Measurements from ENCODE around the gene COA3. TPM values are rescaled to one million over a fixed set of nuclear protein-coding genes. Genes with fewer than 3 reads are reported as not detected.

The COA3 gene
- total RNA-seq, 4 donors from 2014 or later = 40.9 to 100 (median 51.8) TPM

DNA sequence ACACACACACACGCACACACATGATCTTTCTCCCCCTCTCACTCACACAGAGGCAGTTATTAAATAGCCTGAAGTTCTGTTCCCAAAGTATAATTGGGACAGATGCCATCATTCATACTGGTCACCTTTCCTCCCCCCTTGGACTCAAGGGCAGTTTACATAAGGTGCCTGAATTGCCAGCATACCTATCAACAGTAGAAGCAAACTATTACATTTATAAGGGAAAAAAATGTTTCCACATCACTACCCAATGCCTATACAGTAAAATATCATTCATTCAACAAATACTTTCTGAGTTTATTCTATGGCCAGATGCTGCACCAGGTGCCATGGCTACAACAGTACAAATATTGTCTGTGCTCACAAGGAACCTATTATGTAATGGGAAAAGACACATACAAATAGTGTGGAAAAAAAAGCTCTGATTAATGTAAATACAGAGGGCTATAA, 6.4 kb upstream of the COA3 start:
- Histone ChIP-seq H3K27ac (no peak overlapping the region), H3K27me3 (no peaks in the 10 kb centered on the region), H3K4me3 (no peak overlapping the region), H3K36me3 (no peaks in the 10 kb centered on the region), H3K9me3 (no peaks in the 10 kb centered on the region), H3K4me1 (no peaks in the 10 kb centered on the region)
- no peak for DNase-seq
- TF ChIP-seq, protein P1, sequence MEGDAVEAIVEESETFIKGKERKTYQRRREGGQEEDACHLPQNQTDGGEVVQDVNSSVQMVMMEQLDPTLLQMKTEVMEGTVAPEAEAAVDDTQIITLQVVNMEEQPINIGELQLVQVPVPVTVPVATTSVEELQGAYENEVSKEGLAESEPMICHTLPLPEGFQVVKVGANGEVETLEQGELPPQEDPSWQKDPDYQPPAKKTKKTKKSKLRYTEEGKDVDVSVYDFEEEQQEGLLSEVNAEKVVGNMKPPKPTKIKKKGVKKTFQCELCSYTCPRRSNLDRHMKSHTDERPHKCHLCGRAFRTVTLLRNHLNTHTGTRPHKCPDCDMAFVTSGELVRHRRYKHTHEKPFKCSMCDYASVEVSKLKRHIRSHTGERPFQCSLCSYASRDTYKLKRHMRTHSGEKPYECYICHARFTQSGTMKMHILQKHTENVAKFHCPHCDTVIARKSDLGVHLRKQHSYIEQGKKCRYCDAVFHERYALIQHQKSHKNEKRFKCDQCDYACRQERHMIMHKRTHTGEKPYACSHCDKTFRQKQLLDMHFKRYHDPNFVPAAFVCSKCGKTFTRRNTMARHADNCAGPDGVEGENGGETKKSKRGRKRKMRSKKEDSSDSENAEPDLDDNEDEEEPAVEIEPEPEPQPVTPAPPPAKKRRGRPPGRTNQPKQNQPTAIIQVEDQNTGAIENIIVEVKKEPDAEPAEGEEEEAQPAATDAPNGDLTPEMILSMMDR (IDR thresholded peaks at IDR 0.05) = no peak
- TF ChIP-seq POLR2A (IDR thresholded peaks at IDR 0.05) = no peak
- intact Hi-C loops (cut with DNase I; ENCODE audit: low total_unique reads) = no loop called here

DNA sequence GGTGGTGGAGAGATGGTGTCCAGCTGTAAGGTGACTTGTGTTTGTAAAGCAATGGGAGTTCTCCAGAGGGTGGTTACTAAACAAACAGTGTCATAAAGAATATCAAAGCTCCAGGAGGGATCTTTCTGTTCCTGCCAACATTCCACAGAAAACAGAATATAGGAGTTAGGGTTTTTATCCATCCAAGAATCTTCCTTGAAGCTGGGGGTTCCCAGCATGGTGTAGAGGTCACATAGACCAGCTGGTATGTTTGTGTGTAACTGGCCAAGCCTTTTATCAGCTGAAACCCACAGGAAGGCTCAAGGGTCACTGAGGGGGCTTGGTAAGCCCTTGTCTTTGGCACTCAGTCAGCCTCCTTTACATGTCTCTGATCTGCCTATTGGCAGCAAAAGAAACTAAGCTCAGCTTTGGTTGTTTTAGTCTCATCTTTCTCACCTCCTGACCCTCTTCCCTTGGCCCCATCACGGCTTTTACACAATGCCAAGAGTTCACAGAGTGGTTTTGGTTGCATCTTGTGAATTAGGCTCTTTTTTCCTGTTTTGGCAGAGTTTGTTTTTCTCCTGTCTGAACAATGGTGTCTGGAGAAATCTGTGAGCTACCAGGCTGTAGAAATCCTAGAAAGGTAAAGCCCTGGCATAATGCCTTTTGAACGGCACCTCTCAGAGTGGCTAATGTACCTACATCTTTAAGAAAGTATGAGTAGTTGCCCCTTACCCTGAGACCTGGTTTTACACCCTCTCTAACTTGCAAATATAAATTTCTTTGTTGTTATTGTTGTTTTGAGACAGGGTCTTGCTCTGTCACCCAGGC, 4.8 kb upstream of the COA3 start:
- intact Hi-C loops (cut with DNase I; ENCODE audit: low total_unique reads) = no loop called here
- Histone ChIP-seq H3K4me3 (no peak overlapping the region), H3K4me1 (no peaks in the 10 kb centered on the region), H3K9me3 (no peaks in the 10 kb centered on the region), H3K27me3 (no peaks in the 10 kb centered on the region), H3K27ac (no peak overlapping the region), H3K36me3 (no peaks in the 10 kb centered on the region)
- DNase-seq = no peak
- TF ChIP-seq, protein P1 (IDR thresholded peaks at IDR 0.05) = no peak
- no peak for TF ChIP-seq POLR2A (IDR thresholded peaks at IDR 0.05)

DNA sequence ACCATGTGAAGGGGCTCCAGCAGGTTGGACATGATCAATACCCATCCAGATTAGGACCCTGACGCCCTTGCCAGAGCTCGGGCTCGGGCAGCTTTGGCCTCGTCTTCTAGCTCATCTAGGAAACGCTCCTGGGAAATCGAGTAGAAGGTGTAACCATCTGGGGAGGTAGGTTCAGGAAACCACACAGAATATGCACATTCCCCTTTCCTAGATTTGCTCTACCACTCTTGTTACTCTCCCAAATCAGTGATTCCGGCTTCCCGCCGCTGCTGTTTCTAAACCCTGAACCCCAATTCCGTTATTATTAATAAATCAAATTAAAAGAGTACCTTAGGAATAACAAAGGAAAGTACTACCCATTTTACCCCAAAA, 507 bp downstream of the COA3 start:
- Histone ChIP-seq H3K9me3 (no peaks in the 10 kb centered on the region), H3K4me3 (peak overlapping the region; percentile 76 to 86), H3K4me1 (peaks cover 0 to 4% of the 10 kb centered on the region in 2 donors), H3K36me3 (no peaks in the 10 kb centered on the region), H3K27ac (peak overlapping the region; percentile 75 to 81), H3K27me3 (no peaks in the 10 kb centered on the region)
- TF ChIP-seq, protein P1 (IDR thresholded peaks at IDR 0.05) = no peak
- TF ChIP-seq POLR2A (IDR thresholded peaks at IDR 0.05) = no peak
- no peak for DNase-seq
- intact Hi-C loops (cut with DNase I; ENCODE audit: low total_unique reads) = no loop called here

DNA sequence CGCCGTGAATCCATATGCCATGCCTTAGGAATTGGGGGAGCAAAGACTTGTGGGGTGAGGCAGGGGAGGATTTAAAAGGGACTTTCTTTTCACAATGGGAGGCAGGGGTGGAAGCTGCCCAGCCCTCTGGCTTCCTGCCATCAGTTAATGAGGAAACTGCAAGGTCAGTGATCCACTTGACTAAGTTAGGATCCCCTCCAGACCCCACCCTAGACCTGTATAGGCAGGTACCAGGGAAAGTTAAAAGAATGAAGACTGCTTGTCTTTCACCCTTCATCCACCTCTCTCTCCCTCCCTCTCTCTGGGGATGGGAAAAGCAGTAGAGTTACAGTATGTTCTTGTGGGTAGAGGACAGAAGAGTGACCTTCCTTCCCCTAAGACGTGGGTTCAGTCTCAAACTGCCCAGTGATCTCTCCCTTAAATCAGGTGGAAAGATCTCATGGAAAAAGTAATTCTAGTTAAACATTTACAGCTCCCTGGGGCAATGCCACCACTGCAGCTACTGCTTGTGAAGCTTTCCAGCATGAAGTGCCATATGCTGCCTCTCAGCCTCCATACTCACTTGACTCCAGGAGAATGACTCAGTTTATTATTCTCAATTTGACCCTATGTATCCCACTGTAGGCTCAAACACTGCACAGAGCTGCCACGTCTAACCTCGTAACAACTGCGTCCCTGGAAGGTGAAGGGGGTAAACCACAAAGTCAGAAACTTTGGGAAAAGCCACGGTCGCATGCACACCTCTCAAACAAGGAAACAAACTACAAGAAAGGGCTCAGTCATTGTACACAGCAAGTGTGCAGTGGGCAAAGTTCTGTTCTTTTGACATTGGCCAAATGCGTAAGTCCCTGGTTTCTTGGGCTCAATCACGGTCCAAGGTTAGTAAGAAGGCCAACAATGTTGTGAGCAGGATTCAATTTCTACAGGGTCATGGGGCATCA, 1.2 kb downstream of the COA3 start:
- DNase-seq = no peak
- Histone ChIP-seq H3K4me1 (peaks cover 0 to 4% of the 10 kb centered on the region in 2 donors), H3K4me3 (peak overlapping the region; percentile 76 to 86), H3K36me3 (no peaks in the 10 kb centered on the region), H3K9me3 (no peaks in the 10 kb centered on the region), H3K27ac (no peak overlapping the region), H3K27me3 (no peaks in the 10 kb centered on the region)
- TF ChIP-seq POLR2A (IDR thresholded peaks at IDR 0.05) = no peak
- TF ChIP-seq, protein P1 (IDR thresholded peaks at IDR 0.05) = no peak
- intact Hi-C loops (cut with DNase I; ENCODE audit: low total_unique reads) = no loop called here

Data from uterus (tissue), 4 donors.